T47D (cell line): ENCODE results near the gene YPEL2.
"Not testable (repeated sequence)": the region's sequence is repeated elsewhere in the genome, so short reads cannot be mapped to it uniquely, and the experiment has no call there.

Experiments
- DNase-seq, 2 experiments: peaks; one replicate each; pipeline versions ENCODE4 v3.0.0 to v3.0.0-alpha.2; 2011 to 2012; ENCODE audit warnings: low read depth in 1 of 2, low spot score in 1 of 2
- JUND ChIP-seq: IDR thresholded peaks from 2 replicates; pipeline ENCODE4 v1.6.1; 2012; ENCODE audit warnings: low read depth
- in situ Hi-C: cut with HindIII; loops from 2 replicates; pipeline ENCODE4 v1.10.0; 2016; ENCODE audit warnings: low sequenced_read_pairs, low pct_unique_long_range_greater_than_20kb

YPEL2 gene

DNA sequence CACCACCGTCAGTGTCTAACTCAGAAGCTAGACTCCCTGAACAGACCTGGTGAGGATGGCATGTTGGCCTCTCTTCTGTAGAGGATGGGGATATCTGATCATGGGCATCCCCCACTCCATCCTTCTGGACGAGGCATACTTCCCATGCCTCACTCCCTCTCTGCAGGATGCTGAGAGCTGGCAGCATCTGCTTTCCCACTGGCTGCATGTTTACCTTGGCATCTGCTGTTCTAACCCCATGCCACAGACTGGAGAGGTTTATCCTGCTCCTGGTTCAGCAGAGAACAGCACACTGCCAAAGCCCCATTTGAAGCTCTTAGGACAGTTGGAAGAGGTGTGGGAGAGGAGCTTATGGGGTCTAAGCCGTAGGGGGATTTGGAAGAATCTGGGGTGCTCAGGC is 46.0 kb downstream of the YPEL2 start:
- TF ChIP-seq JUND, result no peak
- in situ Hi-C loops, result no loop called here
- DNase-seq, result peak in 1 of 2 experiments; percentile 65

DNA sequence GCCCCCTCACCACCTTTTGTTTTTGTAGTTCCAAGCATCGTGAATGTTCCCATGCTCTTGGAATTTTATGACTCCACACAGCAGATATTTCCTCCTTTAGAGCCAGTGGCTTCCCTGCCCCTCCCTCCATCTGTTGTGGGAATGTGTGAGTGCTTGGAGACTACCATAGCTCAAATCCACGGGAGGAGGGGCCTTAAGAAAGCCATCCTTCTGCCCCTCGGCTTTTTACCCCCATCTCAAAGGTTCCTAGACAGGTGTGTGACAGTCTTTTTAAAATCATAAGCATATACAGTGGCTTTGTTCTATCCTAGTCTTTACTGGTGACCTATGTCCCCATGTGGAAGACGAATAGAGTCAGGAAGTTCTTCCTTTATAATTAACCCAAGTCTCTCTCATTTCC is 47.2 kb downstream of the YPEL2 start:
- DNase-seq, result no peak
- TF ChIP-seq JUND, result no peak
- in situ Hi-C loops, result no loop called here

DNA sequence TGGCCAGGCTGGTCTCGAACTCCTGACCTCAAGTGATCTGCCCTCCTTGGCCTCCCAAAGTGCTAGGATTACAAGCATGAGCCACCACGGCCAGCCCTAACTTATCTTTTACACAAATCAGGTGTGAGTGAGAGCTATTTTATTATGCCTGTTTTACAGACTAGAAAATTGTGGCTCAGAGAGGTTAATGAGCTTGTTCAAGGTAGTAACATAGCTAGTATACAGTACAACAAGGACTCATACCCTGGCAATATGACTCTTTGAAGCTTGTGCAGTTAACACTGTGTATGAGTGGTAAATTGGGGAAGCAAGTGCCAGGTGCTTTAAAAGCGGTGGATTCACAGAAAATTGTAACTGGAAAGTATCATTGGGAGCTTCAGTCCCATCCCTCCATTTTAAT is 49.0 kb downstream of the YPEL2 start:
- in situ Hi-C loops, result no loop called here
- no peak for TF ChIP-seq JUND
- no peak for DNase-seq

DNA sequence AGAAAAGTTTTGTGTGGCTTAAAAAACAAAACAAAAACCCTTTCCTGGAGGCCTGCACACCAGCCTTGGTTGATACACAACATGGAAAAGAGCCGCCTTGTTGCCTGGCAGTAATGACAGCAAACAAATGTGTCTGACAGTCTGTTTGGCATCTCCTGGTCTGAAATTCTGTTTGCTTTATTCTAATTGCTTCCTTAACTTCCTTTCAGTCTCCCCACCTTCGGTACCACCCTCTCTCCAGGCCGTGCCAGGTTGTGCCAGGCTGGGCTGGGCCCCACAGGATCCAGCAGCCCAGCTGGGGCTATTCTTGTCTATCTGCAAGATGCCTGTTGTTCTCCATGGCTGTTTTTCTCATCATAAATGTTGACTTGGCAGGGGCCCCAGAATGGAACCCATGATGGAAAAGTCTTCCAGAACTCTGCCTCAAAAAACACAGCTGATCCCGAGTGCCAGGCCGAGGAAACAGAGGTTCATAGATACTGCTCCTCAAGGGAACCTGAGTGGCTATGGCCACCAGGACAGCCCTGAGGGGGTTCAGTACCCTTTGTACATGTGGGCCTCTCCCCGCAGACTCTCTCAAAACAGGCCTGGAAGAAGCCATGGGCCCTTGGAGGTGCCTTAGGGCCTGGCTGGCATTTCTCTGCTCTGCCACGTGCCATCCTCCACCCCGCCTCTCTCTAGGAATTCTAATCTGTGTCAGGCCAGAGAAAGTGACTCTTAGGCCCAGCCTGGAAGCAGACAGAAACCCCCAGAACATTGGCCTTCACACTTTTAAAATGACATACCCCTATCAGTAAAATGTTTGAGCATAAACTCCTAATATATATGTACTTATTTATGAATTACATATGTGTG is 50.5 kb downstream of the YPEL2 start:
- in situ Hi-C loops, result no loop called here
- no peak for TF ChIP-seq JUND
- peak in 1 of 2 experiments; percentile 63 for DNase-seq

- in situ Hi-C loops, result no loop called here
- DNase-seq, result no peak
- TF ChIP-seq JUND, result no peak
Measured at GRCh38 chr17:59383893-59384292, 52.4 kb downstream of the YPEL2 start.

DNA sequence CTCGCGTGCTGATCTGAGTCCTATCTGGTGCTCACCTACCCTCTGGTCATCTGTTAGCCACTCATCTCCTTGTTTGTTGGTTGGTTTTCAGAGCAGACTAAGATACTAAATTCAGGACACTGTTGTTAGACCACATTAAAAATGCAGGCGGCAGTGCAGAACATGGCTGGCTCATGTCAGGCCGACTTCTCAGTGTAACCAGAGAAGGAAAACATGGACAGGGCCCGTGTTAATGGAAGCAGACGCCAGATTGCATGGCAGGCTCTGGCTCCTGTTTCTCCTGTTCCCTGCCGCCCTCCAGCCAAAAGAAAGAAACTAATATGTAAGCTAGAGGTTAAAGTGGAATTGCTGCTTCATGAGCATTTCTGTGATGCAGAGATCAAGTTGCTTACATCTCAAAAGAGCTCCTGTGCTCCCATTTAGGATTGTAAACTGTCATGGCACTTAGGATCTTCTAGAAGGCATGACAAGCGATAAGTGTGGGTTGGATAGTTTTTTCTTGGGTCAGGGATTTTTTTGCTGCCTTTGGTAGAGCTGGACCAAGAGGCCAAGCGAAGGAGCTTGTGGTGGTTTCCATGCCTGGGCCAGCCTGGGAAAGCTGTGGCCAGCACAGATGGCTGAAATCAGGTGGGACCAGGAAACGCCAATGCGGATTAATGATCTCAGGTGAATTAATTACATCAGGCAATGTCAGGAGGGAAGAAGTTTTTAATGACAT is 56.1 kb downstream of the YPEL2 start:
- no peak for TF ChIP-seq JUND
- peak in 1 of 2 experiments; percentile 22 for DNase-seq
- in situ Hi-C loops, result no loop called here

DNA sequence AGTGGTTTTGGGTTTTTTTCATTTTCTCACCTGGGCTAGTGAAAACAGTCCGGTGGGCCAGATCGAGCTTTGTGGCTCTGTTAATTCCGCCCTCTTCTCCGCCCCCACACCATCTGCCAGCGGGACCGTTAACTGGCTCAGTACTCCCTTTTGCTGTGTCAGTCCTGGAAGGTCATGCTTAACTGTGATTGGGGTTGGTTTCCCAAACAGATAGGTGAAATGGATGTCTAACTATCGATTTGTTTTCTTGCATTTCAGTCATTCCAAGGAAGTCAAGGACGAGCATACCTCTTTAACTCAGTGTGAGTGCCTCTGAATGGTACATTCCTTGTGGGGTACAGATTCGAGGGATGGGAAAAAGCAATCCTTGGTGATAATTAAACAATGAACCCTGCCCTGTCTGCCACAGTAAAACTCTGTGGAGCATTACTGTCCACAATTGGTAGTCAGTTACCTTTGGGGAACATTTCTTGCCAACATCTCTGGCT is 56.7 kb downstream of the YPEL2 start:
- TF ChIP-seq JUND, result no peak
- in situ Hi-C loops, result no loop called here
- no peak for DNase-seq

DNA sequence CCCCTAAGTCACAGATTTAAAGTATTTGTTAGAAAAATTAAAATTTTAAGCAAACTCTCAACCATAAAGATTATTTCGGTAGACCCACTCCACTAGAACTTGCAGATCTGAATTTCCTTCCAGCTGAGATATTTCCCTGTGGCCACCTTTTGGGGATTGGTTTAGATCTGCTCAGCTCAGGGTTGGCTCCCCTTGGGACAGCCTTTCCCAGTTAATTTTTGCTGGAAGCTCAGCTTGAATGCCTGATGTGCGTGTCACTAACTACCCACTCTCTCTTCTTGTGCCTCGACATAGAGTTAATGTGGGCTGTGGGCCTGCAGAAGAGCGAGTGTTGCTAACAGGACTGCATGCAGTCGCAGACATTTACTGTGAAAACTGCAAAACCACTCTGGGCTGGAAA is 57.6 kb downstream of the YPEL2 start:
- in situ Hi-C loops, result no loop called here
- no peak for DNase-seq
- TF ChIP-seq JUND, result no peak

DNA sequence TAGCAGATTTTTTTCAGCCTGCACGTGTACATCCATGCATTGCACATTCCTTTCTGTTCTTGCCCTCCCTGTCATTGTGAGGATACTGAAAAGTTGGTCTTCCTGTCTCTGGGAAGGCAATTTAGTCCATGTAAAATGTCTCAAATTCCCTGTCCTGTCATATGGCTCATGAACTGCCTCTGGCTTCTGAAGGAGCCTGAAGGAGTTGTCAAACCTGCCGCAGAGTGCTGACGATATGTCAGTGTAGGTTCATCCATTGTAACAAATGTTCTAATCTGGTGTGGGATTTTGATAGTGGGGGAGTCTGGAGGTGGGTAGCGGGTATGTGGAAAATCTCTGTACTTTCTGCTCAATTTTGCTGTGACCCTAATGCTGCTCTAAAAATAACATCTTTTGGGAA is 59.6 kb downstream of the YPEL2 start:
- DNase-seq, result peak in 1 of 2 experiments; percentile 49
- no peak for TF ChIP-seq JUND

DNA sequence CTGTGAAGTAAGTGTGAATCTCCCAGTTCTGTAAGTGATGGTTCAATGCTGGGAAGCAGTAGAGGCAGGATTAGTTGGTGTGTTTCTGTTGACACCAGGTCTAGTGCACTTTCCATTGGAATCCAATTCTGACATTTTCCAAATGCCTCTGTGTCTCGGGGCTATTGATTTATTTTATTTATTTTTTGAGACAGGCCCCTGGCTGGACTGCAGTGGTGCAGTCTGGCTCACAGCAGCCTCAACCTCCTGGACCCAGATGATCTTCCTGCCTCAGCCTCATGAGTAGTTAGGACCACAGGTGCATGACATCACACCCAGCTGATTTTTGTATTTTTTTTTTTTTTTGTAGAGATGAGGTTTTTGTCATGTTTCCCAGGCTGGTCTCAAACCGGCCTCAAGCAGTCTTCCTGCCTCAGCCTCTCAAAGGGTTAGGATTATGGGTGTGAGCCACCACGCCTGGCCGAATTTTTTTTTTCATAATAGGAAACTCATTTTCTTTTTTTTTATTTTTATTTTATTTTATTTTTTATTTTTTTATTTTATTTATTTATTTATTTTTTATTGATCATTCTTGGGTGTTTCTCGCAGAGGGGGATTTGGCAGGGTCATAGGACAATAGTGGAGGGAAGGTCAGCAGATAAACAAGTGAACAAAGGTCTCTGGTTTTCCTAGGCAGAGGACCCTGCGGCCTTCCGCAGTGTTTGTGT is 61.7 kb downstream of the YPEL2 start:
- TF ChIP-seq JUND, result no peak
- DNase-seq, result peak in 1 of 2 experiments; percentile 26
- in situ Hi-C loops, result no loop called here

More for the DNA sequence above, 59.6 kb downstream of the YPEL2 start:
- in situ Hi-C loops, result no loop called here

- in situ Hi-C loops, DNase-seq: not testable (repeated sequence)
Measured at GRCh38 chr17:59393742-59394410, 62.4 kb downstream of the YPEL2 start.

DNA sequence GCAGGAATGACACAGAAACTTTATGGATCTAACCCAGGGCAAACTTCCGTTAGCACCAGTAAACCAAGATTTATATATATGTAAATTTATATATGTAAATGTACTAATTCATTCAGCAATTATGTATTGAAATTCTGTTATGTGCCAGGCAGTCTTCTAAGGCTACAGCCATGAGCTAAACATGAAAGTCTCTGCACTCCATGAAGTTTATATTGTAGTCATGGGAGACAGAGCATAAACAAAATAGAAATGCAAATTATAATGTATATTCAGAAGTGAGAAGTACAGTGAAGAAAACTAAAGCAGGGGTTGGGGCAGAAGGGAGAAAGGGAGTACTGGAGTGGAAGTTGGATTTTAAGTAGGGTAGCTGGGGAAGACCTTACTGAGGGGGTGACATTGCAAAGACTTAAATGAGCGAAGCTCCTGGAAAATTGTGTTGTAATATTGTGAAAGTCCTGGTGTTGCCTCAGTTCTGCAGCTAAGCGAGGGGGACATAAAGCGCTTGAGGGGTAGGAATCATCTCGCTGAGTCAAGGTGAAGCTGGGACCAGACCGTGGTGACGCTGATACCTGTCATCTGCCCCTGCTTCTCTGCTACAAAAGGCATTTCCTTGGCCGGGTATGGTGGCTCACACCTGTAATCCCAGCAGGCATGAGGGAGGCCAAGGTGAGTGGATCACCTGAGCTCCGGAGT is 64.8 kb downstream of the YPEL2 start:
- DNase-seq, result no peak
- in situ Hi-C loops, result no loop called here
- TF ChIP-seq JUND, result no peak
